MM.1S (cell line): ENCODE measurements around the gene NASP.

Experiments
- DNase-seq: peaks from one replicate; pipeline ENCODE4 v3.0.0-alpha.2; 2015
- H2AFZ ChIP-seq: fragments of 300-600 bp; sonication (generic); 2 replicates; pipeline ENCODE4 v1.6.0; 2016; ENCODE audit warnings: antibody characterized with exemption, low read length
- H3F3A ChIP-seq: fragments of 300-600 bp; sonication (generic); 2 replicates; pipeline ENCODE4 v1.6.1; 2016; ENCODE audit warnings: mild to moderate bottlenecking, antibody characterized with exemption, low read length, moderate library complexity, mixed read lengths; ENCODE audit not compliant: insufficient read depth
- H3K27ac ChIP-seq: fragments of 300-600 bp; sonication (generic); 2 replicates; pipeline ENCODE4 v1.5.1; 2016; ENCODE audit warnings: mild to moderate bottlenecking, low read length
- H3K27me3 ChIP-seq: fragments of 300-600 bp; sonication (generic); replicated peaks from 2 replicates; pipeline ENCODE4 v1.6.0; 2016; ENCODE audit warnings: low read length; ENCODE audit not compliant: insufficient read depth
- H3K36me3 ChIP-seq: fragments of 300-600 bp; sonication (generic); replicated peaks from 2 replicates; pipeline ENCODE4 v1.6.1; 2016; ENCODE audit warnings: mild to moderate bottlenecking, low read length, mixed read lengths; ENCODE audit not compliant: insufficient read depth
- H3K4me1 ChIP-seq: fragments of 300-600 bp; sonication (generic); 2 replicates; pipeline ENCODE4 v1.6.1; 2016; ENCODE audit warnings: low read length, mixed read lengths
- H3K4me2 ChIP-seq: fragments of 300-600 bp; sonication (generic); 2 replicates; pipeline ENCODE4 v1.6.0; 2016; ENCODE audit warnings: low read depth, low read length
- H3K4me3 ChIP-seq: fragments of 300-600 bp; sonication (generic); 2 replicates; pipeline ENCODE4 v1.5.1; 2016; ENCODE audit warnings: low read length, mixed read lengths
- H3K79me2 ChIP-seq: fragments of 300-600 bp; sonication (generic); 2 replicates; pipeline ENCODE4 v1.6.1; 2016; ENCODE audit warnings: mixed run types, low read length, mixed read lengths
- H3K9ac ChIP-seq: fragments of 300-600 bp; sonication (generic); 2 replicates; pipeline ENCODE4 v1.6.1; 2016; ENCODE audit warnings: low read length, mixed read lengths
- H3K9me2 ChIP-seq: fragments of 300-600 bp; sonication (generic); replicated peaks from 2 replicates; pipeline ENCODE4 v1.6.1; 2016; ENCODE audit warnings: mild to moderate bottlenecking, low read length, mixed read lengths; ENCODE audit not compliant: insufficient read depth
- H3K9me3 ChIP-seq: fragments of 300-600 bp; sonication (generic); replicated peaks from 2 replicates; pipeline ENCODE4 v1.6.1; 2016; ENCODE audit warnings: mild to moderate bottlenecking, low read length, mixed read lengths; ENCODE audit not compliant: insufficient read depth
- H4K20me1 ChIP-seq: fragments of 300-600 bp; sonication (generic); 2 replicates; pipeline ENCODE4 v1.6.1; 2016; ENCODE audit warnings: mild to moderate bottlenecking, low read length, moderate library complexity, mixed read lengths; ENCODE audit not compliant: insufficient read depth
- EZH2 ChIP-seq: fragments of 300-600 bp; sonication (generic); optimal IDR thresholded peaks from 2 replicates; pipeline ENCODE3; 2017; ENCODE audit warnings: low read depth, mild to moderate bottlenecking, antibody characterized with exemption, low read length, mixed read lengths
- EZH2phosphoT487 ChIP-seq: fragments of 300-600 bp; sonication (generic); IDR thresholded peaks from 2 replicates; pipeline ENCODE4 v1.6.1; 2018; ENCODE audit warnings: antibody characterized with exemption, low read length
- TF ChIP-seq, protein P1 (sequence below): fragments of 300-600 bp; sonication (generic); IDR thresholded peaks from 2 replicates; pipeline ENCODE4 v1.5.1; 2016; ENCODE audit warnings: antibody characterized with exemption, low read length, mixed read lengths

NASP gene

DNA sequence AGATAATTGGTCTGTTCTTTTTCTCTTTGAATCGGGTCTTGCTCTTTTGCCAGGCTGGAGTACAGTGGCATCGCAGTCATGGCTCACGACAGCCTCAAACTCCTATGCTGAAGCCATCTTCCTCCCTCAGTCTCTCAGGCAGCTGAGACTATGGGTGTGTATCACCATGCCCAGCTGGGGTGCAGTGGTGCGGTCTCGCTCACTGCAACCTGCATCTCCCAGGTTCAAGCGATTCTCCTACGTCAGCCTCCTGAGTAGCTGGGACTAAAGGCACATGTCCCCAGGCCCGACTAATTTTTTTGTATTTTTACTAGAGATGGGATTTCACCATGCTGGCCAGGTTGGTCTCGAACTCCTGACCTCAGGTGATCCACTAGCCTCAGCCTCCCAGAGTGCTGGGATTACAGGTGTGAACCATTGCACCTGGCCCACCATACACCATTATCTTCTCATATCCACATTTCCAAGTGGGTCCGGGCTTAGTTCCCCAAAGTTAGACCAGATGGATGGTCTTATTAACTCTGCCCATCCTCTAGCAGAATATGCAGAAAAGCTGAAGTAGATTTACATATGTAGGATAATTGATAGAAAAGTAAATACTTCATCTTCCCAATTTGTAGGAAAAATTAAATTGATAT, 26.9 kb downstream of the NASP start:
- H3K9ac ChIP-seq, result no peak overlapping the region
- no peak overlapping the region for H2AFZ ChIP-seq
- H3F3A ChIP-seq, result peaks cover 7% of the 10 kb centered on the region; the same call in 1 of the 2 replicates
- no peak overlapping the region for H3K4me2 ChIP-seq
- peaks cover 11% of the 10 kb centered on the region; the same call in 1 of the 2 replicates for H3K4me1 ChIP-seq
- no peaks in the 10 kb centered on the region for H3K9me2 ChIP-seq
- TF ChIP-seq, protein P1, sequence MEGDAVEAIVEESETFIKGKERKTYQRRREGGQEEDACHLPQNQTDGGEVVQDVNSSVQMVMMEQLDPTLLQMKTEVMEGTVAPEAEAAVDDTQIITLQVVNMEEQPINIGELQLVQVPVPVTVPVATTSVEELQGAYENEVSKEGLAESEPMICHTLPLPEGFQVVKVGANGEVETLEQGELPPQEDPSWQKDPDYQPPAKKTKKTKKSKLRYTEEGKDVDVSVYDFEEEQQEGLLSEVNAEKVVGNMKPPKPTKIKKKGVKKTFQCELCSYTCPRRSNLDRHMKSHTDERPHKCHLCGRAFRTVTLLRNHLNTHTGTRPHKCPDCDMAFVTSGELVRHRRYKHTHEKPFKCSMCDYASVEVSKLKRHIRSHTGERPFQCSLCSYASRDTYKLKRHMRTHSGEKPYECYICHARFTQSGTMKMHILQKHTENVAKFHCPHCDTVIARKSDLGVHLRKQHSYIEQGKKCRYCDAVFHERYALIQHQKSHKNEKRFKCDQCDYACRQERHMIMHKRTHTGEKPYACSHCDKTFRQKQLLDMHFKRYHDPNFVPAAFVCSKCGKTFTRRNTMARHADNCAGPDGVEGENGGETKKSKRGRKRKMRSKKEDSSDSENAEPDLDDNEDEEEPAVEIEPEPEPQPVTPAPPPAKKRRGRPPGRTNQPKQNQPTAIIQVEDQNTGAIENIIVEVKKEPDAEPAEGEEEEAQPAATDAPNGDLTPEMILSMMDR, result no peak
- no peak for TF ChIP-seq EZH2
- no peak for TF ChIP-seq EZH2phosphoT487
- H3K27me3 ChIP-seq, result no peaks in the 10 kb centered on the region
- no peak overlapping the region for H3K27ac ChIP-seq
- DNase-seq, result no peak
- H3K4me3 ChIP-seq, result no peak overlapping the region
- peaks cover 45% of the 10 kb centered on the region for H3K79me2 ChIP-seq
- H4K20me1 ChIP-seq, result no peaks in the 10 kb centered on the region
- H3K36me3 ChIP-seq, result peaks cover 14% of the 10 kb centered on the region
- no peaks in the 10 kb centered on the region for H3K9me3 ChIP-seq

DNA sequence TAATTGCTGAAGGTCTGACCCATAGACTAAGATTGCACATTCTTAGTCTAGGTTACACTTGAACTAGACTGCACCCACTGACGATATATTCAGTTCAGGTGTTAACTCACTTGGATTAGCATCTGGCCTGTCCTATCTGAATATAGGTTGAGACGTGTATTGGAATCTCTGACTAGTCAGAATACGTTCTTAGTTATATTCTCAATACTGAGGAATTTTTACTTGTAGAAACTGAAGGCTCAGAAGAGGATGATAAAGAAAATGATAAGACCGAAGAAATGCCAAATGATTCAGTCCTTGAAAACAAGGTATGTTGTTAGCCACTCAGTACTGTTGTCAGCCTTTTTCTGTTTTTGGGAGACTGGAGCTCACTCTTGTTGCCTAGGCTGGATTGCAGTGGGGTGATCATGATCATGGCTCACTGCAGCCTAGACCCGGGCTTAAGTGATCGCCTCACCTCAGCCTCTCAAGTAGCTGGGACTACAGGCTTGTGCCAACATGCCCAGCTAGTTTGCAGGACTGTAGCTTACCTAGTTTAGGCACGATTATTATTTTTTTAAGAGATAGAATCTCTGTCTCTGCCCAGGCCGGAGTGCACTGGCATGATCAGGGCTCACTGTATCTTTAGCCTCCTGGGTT, 29.2 kb downstream of the NASP start:
- H3K4me2 ChIP-seq, result no peak overlapping the region

DNA sequence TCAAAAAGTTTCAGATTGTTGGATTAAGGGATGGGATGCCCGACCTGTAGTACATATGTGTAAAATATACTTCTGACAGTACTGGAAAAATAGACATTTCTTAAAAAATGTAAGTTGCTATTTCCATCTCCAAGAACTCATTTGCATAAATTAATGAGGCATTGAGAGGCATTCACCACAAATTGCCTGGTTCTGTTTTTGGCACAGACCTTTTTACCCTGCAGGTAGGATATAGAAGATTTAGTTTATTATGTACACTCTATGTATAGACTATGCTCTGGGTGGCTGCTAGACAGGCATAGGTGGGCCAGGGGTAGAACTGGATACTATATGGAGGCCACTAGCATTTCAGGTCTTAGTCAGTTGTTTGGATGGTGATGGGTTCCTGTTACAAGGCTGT, 32.0 kb downstream of the NASP start:
- no peak overlapping the region for H3K4me2 ChIP-seq
- DNase-seq, result no peak

More for the DNA sequence above, 29.2 kb downstream of the NASP start:
- no peaks in the 10 kb centered on the region for H3K27me3 ChIP-seq
- peaks cover 13% of the 10 kb centered on the region; the same call in 1 of the 2 replicates for H3F3A ChIP-seq
- no peak for DNase-seq
- H3K9ac ChIP-seq, result no peak overlapping the region
- no peak overlapping the region for H3K4me3 ChIP-seq
- H2AFZ ChIP-seq, result no peak overlapping the region
- peaks cover 25% of the 10 kb centered on the region for H3K36me3 ChIP-seq
- no peaks in the 10 kb centered on the region for H3K9me3 ChIP-seq
- no peaks in the 10 kb centered on the region for H3K4me1 ChIP-seq
- TF ChIP-seq EZH2phosphoT487 (no peak), EZH2 (no peak)
- TF ChIP-seq, protein P1, result no peak
- peaks cover 26% of the 10 kb centered on the region; the same call in 1 of the 2 replicates for H3K79me2 ChIP-seq
- no peaks in the 10 kb centered on the region for H4K20me1 ChIP-seq
- H3K9me2 ChIP-seq, result no peaks in the 10 kb centered on the region
- no peak overlapping the region for H3K27ac ChIP-seq

More for the DNA sequence above, 32.0 kb downstream of the NASP start:
- Histone ChIP-seq H4K20me1 (no peaks in the 10 kb centered on the region), H2AFZ (no peak overlapping the region), H3K79me2 (peaks cover 14% of the 10 kb centered on the region; the same call in 1 of the 2 replicates), H3K9me3 (no peaks in the 10 kb centered on the region), H3K27ac (no peak overlapping the region), H3K9me2 (no peaks in the 10 kb centered on the region), H3K36me3 (peaks cover 22% of the 10 kb centered on the region), H3K4me1 (no peaks in the 10 kb centered on the region), H3F3A (peaks cover 34% of the 10 kb centered on the region), H3K27me3 (no peaks in the 10 kb centered on the region), H3K9ac (no peak overlapping the region), H3K4me3 (no peak overlapping the region)
- TF ChIP-seq EZH2 (no peak), EZH2phosphoT487 (no peak)
- TF ChIP-seq, protein P1, result no peak
